ENCODE data around the gene ZNF765.
"Not testable (repeated sequence)": the region's sequence is repeated elsewhere in the genome, so short reads cannot be mapped to it uniquely, and the experiment has no call there.

DNA sequence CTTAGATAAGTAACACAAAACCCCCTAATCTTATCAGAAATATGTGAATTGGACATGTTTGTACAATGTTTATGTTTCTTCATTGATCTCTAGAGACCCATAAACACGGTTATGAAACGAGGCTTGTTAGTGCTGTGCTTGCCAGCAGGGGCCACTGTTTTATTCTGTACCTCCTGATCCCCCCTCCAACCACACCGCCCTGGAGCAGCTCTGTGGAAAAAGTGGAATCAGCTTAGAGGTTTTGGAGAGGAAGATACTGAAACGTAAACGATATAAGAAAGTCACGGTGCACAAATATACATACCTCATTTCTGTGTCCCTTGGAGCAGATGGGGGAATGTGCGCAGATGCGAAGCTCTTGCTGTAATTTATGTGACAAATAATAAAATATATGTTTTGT, 28.7 kb downstream of the ZNF765 start:
- TF ChIP-seq, protein P1, sequence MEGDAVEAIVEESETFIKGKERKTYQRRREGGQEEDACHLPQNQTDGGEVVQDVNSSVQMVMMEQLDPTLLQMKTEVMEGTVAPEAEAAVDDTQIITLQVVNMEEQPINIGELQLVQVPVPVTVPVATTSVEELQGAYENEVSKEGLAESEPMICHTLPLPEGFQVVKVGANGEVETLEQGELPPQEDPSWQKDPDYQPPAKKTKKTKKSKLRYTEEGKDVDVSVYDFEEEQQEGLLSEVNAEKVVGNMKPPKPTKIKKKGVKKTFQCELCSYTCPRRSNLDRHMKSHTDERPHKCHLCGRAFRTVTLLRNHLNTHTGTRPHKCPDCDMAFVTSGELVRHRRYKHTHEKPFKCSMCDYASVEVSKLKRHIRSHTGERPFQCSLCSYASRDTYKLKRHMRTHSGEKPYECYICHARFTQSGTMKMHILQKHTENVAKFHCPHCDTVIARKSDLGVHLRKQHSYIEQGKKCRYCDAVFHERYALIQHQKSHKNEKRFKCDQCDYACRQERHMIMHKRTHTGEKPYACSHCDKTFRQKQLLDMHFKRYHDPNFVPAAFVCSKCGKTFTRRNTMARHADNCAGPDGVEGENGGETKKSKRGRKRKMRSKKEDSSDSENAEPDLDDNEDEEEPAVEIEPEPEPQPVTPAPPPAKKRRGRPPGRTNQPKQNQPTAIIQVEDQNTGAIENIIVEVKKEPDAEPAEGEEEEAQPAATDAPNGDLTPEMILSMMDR (IDR thresholded peaks at IDR 0.05; ENCODE audit: insufficient read depth, low read length) = not testable (repeated sequence)
- TF ChIP-seq, protein P2, sequence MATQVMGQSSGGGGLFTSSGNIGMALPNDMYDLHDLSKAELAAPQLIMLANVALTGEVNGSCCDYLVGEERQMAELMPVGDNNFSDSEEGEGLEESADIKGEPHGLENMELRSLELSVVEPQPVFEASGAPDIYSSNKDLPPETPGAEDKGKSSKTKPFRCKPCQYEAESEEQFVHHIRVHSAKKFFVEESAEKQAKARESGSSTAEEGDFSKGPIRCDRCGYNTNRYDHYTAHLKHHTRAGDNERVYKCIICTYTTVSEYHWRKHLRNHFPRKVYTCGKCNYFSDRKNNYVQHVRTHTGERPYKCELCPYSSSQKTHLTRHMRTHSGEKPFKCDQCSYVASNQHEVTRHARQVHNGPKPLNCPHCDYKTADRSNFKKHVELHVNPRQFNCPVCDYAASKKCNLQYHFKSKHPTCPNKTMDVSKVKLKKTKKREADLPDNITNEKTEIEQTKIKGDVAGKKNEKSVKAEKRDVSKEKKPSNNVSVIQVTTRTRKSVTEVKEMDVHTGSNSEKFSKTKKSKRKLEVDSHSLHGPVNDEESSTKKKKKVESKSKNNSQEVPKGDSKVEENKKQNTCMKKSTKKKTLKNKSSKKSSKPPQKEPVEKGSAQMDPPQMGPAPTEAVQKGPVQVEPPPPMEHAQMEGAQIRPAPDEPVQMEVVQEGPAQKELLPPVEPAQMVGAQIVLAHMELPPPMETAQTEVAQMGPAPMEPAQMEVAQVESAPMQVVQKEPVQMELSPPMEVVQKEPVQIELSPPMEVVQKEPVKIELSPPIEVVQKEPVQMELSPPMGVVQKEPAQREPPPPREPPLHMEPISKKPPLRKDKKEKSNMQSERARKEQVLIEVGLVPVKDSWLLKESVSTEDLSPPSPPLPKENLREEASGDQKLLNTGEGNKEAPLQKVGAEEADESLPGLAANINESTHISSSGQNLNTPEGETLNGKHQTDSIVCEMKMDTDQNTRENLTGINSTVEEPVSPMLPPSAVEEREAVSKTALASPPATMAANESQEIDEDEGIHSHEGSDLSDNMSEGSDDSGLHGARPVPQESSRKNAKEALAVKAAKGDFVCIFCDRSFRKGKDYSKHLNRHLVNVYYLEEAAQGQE (IDR thresholded peaks at IDR 0.05; ENCODE audit: insufficient replicate concordance, low read depth) = not testable (repeated sequence)
- not testable (repeated sequence) for TF ChIP-seq GABPA (IDR thresholded peaks at IDR 0.05; ENCODE audit: low read depth)
